Thyroid gland (tissue), 4 donors: ENCODE data around the gene CAPN14.

Experiments
- CTCF ChIP-seq, 6 experiments: fragments of 200-600 bp in 3 of 6; fragments of 450-650 bp in 3 of 6; sonication (generic) in 3 of 6; IDR thresholded peaks; one replicate each; pipeline ENCODE4 v1.5.1; 2016 to 2019; ENCODE audit warnings: antibody characterized with exemption in 6 of 6, mild to moderate bottlenecking in 2 of 6, inconsistent platforms in 1 of 6, moderate library complexity in 1 of 6
- POLR2A ChIP-seq, 2 donors: fragments of 450-650 bp; IDR thresholded peaks; one replicate each; pipeline ENCODE4 v1.6.1; 2017; ENCODE audit warnings: antibody characterized with exemption in 2 of 2, mild to moderate bottlenecking in 2 of 2, moderate library complexity in 1 of 2

- TF ChIP-seq CTCF (IDR thresholded peaks at IDR 0.05) (no peak), POLR2A (IDR thresholded peaks at IDR 0.05) (no peak)
Observed at GRCh38 chr2:31213601-31214443, 3.5 kb downstream of the CAPN14 start.
